Transverse colon (tissue), 4 donors: Measurements from ENCODE around the gene PRPF39.

Source experiments
- EP300 ChIP-seq: sonication (generic); formaldehyde crosslinking; IDR thresholded peaks from one replicate; pipeline ENCODE4 v1.6.1; 2017; ENCODE audit warnings: antibody characterized with exemption, low read depth
- POLR2A ChIP-seq: fragments of 450-650 bp; IDR thresholded peaks from one replicate; pipeline ENCODE4 v1.6.1; 2016; ENCODE audit warnings: antibody characterized with exemption, mild to moderate bottlenecking, moderate library complexity
- POLR2AphosphoS5 ChIP-seq, 3 donors: sonication (generic); formaldehyde crosslinking; IDR thresholded peaks; one replicate each; pipeline ENCODE4 v1.6.1; 2016; ENCODE audit warnings: antibody characterized with exemption in 3 of 3
- TF ChIP-seq, protein P1 (sequence below), 5 experiments: fragments of 200-600 bp in 3 of 5; fragments of 450-650 bp in 2 of 5; sonication (generic) in 3 of 5; IDR thresholded peaks; 1 replicate in 2 of 5; 2 replicates in 3 of 5; pipeline ENCODE4 v1.5.1; 2016 to 2017; ENCODE audit warnings: antibody characterized with exemption in 5 of 5, inconsistent platforms in 3 of 5, mild to moderate bottlenecking in 2 of 5, moderate library complexity in 1 of 5

- TF ChIP-seq, protein P1, sequence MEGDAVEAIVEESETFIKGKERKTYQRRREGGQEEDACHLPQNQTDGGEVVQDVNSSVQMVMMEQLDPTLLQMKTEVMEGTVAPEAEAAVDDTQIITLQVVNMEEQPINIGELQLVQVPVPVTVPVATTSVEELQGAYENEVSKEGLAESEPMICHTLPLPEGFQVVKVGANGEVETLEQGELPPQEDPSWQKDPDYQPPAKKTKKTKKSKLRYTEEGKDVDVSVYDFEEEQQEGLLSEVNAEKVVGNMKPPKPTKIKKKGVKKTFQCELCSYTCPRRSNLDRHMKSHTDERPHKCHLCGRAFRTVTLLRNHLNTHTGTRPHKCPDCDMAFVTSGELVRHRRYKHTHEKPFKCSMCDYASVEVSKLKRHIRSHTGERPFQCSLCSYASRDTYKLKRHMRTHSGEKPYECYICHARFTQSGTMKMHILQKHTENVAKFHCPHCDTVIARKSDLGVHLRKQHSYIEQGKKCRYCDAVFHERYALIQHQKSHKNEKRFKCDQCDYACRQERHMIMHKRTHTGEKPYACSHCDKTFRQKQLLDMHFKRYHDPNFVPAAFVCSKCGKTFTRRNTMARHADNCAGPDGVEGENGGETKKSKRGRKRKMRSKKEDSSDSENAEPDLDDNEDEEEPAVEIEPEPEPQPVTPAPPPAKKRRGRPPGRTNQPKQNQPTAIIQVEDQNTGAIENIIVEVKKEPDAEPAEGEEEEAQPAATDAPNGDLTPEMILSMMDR (IDR thresholded peaks at IDR 0.05): no peak
- TF ChIP-seq POLR2AphosphoS5 (IDR thresholded peaks at IDR 0.05) (no peak), EP300 (no peak), POLR2A (no peak)
Observed at GRCh38 chr14:45051896-45052295, 32.0 kb upstream of the PRPF39 start.
